Measurements from ENCODE around the gene ALG12. TPM values are rescaled to one million over a fixed set of nuclear protein-coding genes. Genes with fewer than 3 reads are reported as not detected.

ALG12 gene
- total RNA-seq, 1 experiment from 2014 or later = 18.6 TPM

- intact Hi-C loops (cut with micrococcal nuclease; ENCODE audit: unreplicated experiment) = no loop called here
These were observed 43.9 kb upstream of the ALG12 start for GRCh38 chr22:49962012-49962750.

GRCh38 chr22:49961601-49962011, 43.4 kb upstream of the ALG12 start:
- Histone ChIP-seq H3K4me3 (ENCODE audit: low read depth, low read length, poor library complexity, severe bottlenecking) (peak overlapping the region; percentile 93), H3K36me3 (ENCODE audit: insufficient read depth, low read length, poor library complexity, severe bottlenecking) (peaks cover 28% of the 10 kb centered on the region), H3K4me1 (ENCODE audit: insufficient read depth, low read length, poor library complexity, severe bottlenecking) (peaks cover 27% of the 10 kb centered on the region), H3K9me3 (ENCODE audit: low read depth, low read length, poor library complexity, severe bottlenecking) (no peaks in the 10 kb centered on the region), H3K27ac (ENCODE audit: low read depth, low read length, poor library complexity, severe bottlenecking) (peak overlapping the region; percentile 94), H3K27me3 (replicated peaks; ENCODE audit: insufficient read depth, low read depth, low read length, poor library complexity) (no peaks in the 10 kb centered on the region)
- no TSS peak for BruUV-seq (replicated peaks)
- no peak for TF ChIP-seq EZH2 (IDR thresholded peaks at IDR 0.05; ENCODE audit: borderline replicate concordance, low read depth, low read length, poor library complexity, severe bottlenecking)
- ChIA-PET POLR2A (ENCODE audit: low non-redundant PET) (no interaction called here), CTCF (interaction anchor here (1.5 kb wide), 1 partner anchor 30 kb away, joined by 3 read pairs; no protein-coding TSS in a partner anchor)
- intact Hi-C loops (cut with micrococcal nuclease; ENCODE audit: unreplicated experiment) = no loop called here
- peak; percentile 55 for DNase-seq (ENCODE audit: low spot score)

More at GRCh38 chr22:49962012-49962750, 43.9 kb upstream of the ALG12 start:
- H3K4me1 ChIP-seq (ENCODE audit: insufficient read depth, low read length, poor library complexity, severe bottlenecking) = peaks cover 27% of the 10 kb centered on the region
- POLR2A ChIA-PET (ENCODE audit: low non-redundant PET) = no interaction called here
- H3K9me3 ChIP-seq (ENCODE audit: low read depth, low read length, poor library complexity, severe bottlenecking) = no peaks in the 10 kb centered on the region
- CTCF ChIA-PET = interaction anchor here (0.6 to 1.5 kb wide), 2 partner anchors 31 to 364 kb away, joined by 3 to 5 read pairs; no protein-coding TSS in a partner anchor
- TF ChIP-seq CTCF (conservative IDR thresholded peaks at IDR 0.05; ENCODE audit: low read depth, low read length) (0 out of 2 replicates have a peak, but pooled peaks have one; percentile 13), EZH2 (IDR thresholded peaks at IDR 0.05; ENCODE audit: borderline replicate concordance, low read depth, low read length, poor library complexity, severe bottlenecking) (no peak)
- peak; percentile 96 for DNase-seq (ENCODE audit: low spot score)
- no TSS peak for BruUV-seq (replicated peaks)
- H3K36me3 ChIP-seq (ENCODE audit: insufficient read depth, low read length, poor library complexity, severe bottlenecking) = peaks cover 28% of the 10 kb centered on the region
- H3K4me3 ChIP-seq (ENCODE audit: low read depth, low read length, poor library complexity, severe bottlenecking) = peak overlapping the region; percentile 93
- H3K27me3 ChIP-seq (replicated peaks; ENCODE audit: insufficient read depth, low read depth, low read length, poor library complexity) = no peaks in the 10 kb centered on the region
- peak overlapping the region; percentile 94 for H3K27ac ChIP-seq (ENCODE audit: low read depth, low read length, poor library complexity, severe bottlenecking)

GRCh38 chr22:49961005-49961600, 42.9 kb upstream of the ALG12 start:
- DNase-seq (ENCODE audit: low spot score) = no peak
- peak overlapping the region; percentile 94 for H3K27ac ChIP-seq (ENCODE audit: low read depth, low read length, poor library complexity, severe bottlenecking)
- H3K27me3 ChIP-seq (replicated peaks; ENCODE audit: insufficient read depth, low read depth, low read length, poor library complexity) = no peaks in the 10 kb centered on the region
- ChIA-PET CTCF (no interaction called here), POLR2A (ENCODE audit: low non-redundant PET) (interaction anchor here (0.6 kb wide), 1 partner anchor 25 kb away, joined by 3 read pairs; no protein-coding TSS in a partner anchor)
- H3K9me3 ChIP-seq (ENCODE audit: low read depth, low read length, poor library complexity, severe bottlenecking) = no peaks in the 10 kb centered on the region
- peaks cover 28% of the 10 kb centered on the region for H3K36me3 ChIP-seq (ENCODE audit: insufficient read depth, low read length, poor library complexity, severe bottlenecking)
- peaks cover 27% of the 10 kb centered on the region for H3K4me1 ChIP-seq (ENCODE audit: insufficient read depth, low read length, poor library complexity, severe bottlenecking)
- TF ChIP-seq EZH2 (IDR thresholded peaks at IDR 0.05; ENCODE audit: borderline replicate concordance, low read depth, low read length, poor library complexity, severe bottlenecking) (no peak), CTCF (conservative IDR thresholded peaks at IDR 0.05; ENCODE audit: low read depth, low read length) (no peak)
- peak overlapping the region; percentile 93 for H3K4me3 ChIP-seq (ENCODE audit: low read depth, low read length, poor library complexity, severe bottlenecking)
- BruUV-seq (replicated peaks) = no TSS peak
- intact Hi-C loops (cut with micrococcal nuclease; ENCODE audit: unreplicated experiment) = no loop called here
